ENCODE data around the gene IRF4.

- TF ChIP-seq CTCF (IDR thresholded peaks at IDR 0.05 in 8 of 11, conservative IDR thresholded peaks at IDR 0.05 in 3 of 11) (no peak), POLR2AphosphoS5 (IDR thresholded peaks at IDR 0.05) (no peak), POLR2A (IDR thresholded peaks at IDR 0.05) (no peak)
These were observed 18.5 kb upstream of the IRF4 start for GRCh38 chr6:373031-373430.
